Erythroblast (primary cell): ENCODE measurements around the gene RHOBTB1.
A peak's percentile ranks its signal among the peaks of the same experiment; 100 is the strongest.

Experiments used
- DNase-seq, 2 experiments: peaks; one replicate each; lab custom pipeline; 2025; lab: John Stamatoyannopoulos, UW
- GATA1 ChIP-seq: IDR thresholded peaks from 2 replicates; pipeline ENCODE4 v1.6.1; 2011; ENCODE audit warnings: low read depth, mild to moderate bottlenecking, control low read depth, low read length, moderate library complexity
- POLR2A ChIP-seq: IDR thresholded peaks from 2 replicates; pipeline ENCODE4 v1.6.1; 2011; ENCODE audit warnings: mild to moderate bottlenecking, low read length

RHOBTB1 gene

DNA sequence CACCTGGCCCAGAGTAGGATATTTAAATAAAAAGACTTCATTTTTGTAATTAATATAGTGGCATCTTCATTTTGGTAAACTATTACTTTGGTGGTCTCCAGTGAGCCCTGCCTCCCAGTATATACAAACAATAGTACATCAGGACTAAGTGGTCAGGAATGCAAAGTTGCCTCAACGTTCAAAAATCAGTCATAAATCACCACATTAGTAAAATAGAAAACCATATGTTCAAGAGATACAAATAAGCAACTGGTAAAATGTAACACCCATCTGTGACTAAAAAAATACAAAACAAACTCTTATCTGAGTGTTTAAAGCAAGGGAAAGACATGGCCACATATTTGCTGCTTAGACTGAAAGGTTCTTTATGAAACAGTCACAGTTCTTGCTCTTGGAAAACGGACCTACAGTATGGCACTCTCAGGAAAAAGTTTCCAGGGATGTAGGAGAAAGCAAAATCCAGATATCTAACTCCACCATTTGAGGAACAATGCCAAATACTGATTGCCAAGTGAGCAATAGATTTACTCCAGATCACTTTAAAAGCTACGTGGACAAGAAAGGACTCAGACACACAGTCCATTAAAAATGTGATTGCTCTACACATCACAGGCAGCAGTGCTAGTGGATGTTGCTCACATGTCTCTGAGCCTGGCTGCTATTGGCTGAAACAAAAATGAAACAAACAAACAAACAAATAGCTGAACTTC, 15.1 kb upstream of the RHOBTB1 start:
- no peak for TF ChIP-seq POLR2A
- no peak for TF ChIP-seq GATA1
- no peak for DNase-seq

GRCh38 chr10:60957667-60958221, 13.8 kb upstream of the RHOBTB1 start:
- DNase-seq, result no peak
- no peak for TF ChIP-seq GATA1
- TF ChIP-seq POLR2A, result no peak

DNA sequence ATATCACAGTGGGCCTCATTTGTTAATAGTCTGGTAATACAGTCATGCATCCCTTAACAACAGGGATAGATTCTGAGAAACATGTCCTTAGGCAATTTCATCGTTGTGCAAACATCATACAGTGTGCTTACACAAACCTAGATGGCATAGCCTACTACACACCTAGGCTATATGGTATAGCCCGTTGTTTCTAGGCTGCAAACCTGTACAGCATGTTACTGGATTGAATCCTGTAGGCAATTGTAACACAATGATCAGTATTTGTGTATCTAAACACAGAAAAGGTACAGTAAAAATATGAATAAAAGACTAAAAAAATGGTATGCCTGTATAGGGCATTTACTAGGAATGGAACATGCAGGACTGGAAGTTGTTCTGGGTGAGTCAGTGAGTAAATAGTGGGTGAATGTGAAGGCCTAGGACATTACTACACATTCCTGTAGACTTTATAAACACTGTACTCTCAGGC, 12.0 kb upstream of the RHOBTB1 start:
- TF ChIP-seq GATA1 (no peak), POLR2A (no peak)
- no peak for DNase-seq

- DNase-seq, result no peak
- TF ChIP-seq GATA1, result no peak
- TF ChIP-seq POLR2A, result no peak
Observed at GRCh38 chr10:60955316-60955715, 11.3 kb upstream of the RHOBTB1 start.

DNA sequence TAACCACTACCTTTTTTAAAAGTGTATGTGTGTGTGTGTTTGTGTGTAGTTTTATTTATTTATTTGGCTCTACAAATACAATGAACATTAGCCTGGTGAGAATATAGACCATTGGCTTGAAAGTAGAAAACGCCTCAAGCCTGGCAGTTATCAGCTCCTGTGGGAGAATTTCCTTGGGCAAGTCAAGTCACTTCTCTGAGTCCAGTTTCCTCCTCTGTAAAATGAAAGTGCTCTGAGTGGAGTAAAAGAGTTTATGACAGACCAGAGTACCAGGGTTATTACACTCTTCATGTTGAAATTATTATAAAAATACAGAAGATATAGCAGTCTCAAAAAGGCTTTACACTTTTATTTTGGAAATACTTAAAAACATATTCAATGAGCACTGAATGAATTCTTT, 10.1 kb upstream of the RHOBTB1 start:
- no peak for TF ChIP-seq POLR2A
- TF ChIP-seq GATA1, result no peak
- no peak for DNase-seq

- no peak for TF ChIP-seq POLR2A
- no peak for TF ChIP-seq GATA1
Observed at GRCh38 chr10:60953420-60953819, 9.4 kb upstream of the RHOBTB1 start.

GRCh38 chr10:60952846-60953220, 8.8 kb upstream of the RHOBTB1 start:
- no peak for TF ChIP-seq POLR2A
- DNase-seq, result no peak

More at GRCh38 chr10:60953420-60953819, 9.4 kb upstream of the RHOBTB1 start:
- DNase-seq, result no peak

DNA sequence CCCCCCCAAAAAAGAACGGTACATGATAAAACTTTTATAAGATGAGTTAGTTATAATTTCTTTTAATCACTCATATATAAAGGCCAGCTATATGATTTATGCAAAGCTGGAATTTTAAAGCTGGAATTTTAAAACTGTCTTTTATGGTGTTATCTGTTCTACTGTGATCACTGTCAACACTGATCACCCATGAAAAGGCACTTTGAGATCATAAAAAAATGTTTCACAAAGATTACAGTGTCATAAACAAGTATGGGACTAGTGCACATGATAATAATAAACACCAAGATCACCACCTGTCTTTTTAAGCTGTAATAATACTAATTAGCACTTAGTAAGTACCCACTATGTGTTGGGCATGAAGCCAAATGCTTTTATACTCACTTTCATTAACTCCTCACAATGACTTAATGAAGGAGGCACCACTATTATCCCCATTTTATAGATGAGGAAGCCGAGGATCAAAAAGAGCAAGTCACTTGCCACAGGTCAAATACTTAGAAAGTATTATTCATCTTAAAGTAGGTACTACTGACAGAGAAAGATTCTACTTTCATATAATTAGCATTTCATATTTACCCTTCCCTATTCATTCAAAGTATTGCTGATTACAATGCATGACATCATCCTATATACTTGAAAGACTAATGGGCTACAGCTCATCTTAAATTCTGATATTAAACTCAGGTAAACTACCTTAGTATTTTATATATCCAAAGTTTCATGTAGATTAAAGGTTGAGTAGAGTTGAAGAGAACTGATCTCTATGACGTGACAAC, 8.3 kb upstream of the RHOBTB1 start:
- no peak for DNase-seq
- TF ChIP-seq GATA1, result no peak
- no peak for TF ChIP-seq POLR2A

GRCh38 chr10:60951272-60951724, 7.3 kb upstream of the RHOBTB1 start:
- TF ChIP-seq POLR2A (no peak), GATA1 (no peak)
- no peak for DNase-seq

DNA sequence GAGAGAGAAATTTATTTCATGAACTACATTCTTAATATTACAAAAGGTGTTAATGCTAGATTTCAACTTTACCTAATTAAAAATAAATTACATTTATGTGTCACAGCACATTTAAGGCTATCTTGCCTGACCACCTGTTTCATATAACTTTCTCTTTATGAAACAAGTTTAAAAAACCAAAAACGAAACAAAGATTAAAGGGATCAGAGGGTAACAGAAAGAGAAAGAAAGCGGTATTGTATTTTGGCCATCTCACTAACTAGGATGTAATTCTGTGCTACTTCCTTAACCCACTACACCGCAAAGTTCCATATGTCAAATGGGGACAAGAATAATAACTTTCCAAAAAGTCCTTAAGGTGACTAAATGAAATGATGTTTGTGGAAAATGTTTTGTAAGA, 6.3 kb upstream of the RHOBTB1 start:
- TF ChIP-seq POLR2A (no peak), GATA1 (no peak)
- DNase-seq, result no peak

DNA sequence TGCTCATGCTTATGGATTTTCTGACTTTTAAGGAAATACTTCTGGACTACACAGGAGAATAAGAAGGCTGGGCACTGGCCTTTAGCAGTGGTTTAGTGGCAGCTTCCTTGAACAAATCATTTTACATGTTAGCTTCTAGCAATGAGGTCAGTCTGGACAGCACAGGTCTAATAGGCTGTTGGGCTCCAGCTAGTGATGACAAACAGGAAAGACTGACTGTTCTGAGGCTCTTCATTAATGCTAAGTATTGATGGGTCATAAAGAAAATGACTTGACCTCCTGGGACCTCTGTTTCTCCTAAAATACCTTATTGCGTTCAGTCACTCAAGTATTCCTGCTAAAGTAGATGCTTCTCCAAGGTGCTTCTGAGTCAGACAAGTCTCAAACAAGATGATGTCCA, 4.9 kb upstream of the RHOBTB1 start:
- no peak for DNase-seq
- no peak for TF ChIP-seq GATA1

DNA sequence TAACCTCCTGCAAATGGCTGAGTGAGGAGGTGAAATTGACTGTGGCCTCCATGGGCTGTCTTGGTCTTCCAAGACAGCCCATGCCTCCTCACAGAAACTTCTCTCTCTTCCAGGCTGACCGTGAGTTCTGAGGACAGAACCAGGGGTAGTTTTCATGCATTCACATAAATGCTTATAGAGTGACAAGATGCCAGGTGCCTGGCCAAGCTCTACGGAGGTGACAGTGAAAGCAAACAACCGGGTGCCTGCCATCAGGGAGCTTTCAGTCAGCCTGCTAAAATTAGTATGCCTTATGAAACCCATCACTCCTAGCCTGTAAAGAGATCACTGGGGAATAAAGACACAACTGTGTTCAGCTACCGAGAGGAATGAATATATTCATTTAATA, 919 bp upstream of the RHOBTB1 start:
- no peak for DNase-seq
- TF ChIP-seq GATA1 (no peak), POLR2A (no peak)

DNA sequence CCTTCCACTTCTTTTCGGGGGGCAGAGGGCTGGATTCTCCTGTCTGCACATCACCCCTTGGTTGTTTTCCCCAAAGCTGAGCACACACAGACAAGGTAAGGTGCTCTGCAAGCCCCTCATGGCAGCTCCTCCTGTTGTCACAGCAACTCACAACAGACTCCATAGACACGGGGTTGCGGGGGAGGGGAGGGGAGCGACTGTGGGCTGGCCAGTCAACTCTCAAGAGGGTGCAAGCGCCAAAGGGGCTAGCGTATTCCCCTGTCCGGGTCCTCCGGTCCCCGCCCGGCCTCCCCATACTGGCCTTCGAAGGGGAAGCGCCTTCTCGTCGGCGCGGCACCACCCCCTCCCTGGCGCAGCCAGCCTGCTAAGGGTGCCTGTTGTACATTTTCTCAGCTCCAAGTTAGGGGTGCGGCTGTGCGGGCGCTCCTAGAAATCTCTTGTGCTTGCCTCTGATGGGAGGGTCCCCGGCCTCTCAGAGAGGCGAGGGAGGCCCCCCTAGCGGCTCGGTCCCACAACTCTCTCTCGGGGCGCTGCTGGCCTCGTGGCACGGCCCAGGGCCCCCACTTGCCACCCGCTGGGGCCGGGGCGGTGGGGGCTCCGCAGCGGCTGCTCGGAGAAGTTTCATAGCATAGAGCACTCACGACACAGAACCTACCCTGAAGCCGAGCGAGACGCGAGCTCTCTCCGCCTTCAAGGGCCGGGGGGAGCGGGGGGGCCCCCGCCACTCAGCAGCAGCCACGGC, 498 bp downstream of the RHOBTB1 start:
- TF ChIP-seq GATA1 (no peak), POLR2A (no peak)
- DNase-seq, result peak; percentile 58 to 64
